NB4 (cell line): ENCODE measurements around the gene SMC3.

Experiments used
- DNase-seq: peaks from one replicate; pipeline ENCODE4 v3.0.0; 2010; ENCODE audit warnings: low read depth
- H3K4me3 ChIP-seq: one replicate; pipeline ENCODE4 v1.5.1; 2011; ENCODE audit warnings: mild to moderate bottlenecking, low read depth, low read length, moderate library complexity
- MYC ChIP-seq: IDR thresholded peaks from 2 replicates; pipeline ENCODE4 v1.6.1; 2011; ENCODE audit warnings: low read depth, low read length
- POLR2A ChIP-seq: IDR thresholded peaks from 2 replicates; pipeline ENCODE4 v1.6.1; 2011; ENCODE audit warnings: mild to moderate bottlenecking; ENCODE audit not compliant: insufficient read length; ENCODE audit errors: extremely low read depth
- TF ChIP-seq, protein P1 (sequence below): IDR thresholded peaks from one replicate; pipeline ENCODE4 v1.5.1; 2012; ENCODE audit warnings: low read depth, low read length
- TF ChIP-seq, protein P2 (sequence below): IDR thresholded peaks from 2 replicates; pipeline ENCODE4 v1.6.1; 2011; ENCODE audit warnings: low read depth, low read length

SMC3 gene

DNA sequence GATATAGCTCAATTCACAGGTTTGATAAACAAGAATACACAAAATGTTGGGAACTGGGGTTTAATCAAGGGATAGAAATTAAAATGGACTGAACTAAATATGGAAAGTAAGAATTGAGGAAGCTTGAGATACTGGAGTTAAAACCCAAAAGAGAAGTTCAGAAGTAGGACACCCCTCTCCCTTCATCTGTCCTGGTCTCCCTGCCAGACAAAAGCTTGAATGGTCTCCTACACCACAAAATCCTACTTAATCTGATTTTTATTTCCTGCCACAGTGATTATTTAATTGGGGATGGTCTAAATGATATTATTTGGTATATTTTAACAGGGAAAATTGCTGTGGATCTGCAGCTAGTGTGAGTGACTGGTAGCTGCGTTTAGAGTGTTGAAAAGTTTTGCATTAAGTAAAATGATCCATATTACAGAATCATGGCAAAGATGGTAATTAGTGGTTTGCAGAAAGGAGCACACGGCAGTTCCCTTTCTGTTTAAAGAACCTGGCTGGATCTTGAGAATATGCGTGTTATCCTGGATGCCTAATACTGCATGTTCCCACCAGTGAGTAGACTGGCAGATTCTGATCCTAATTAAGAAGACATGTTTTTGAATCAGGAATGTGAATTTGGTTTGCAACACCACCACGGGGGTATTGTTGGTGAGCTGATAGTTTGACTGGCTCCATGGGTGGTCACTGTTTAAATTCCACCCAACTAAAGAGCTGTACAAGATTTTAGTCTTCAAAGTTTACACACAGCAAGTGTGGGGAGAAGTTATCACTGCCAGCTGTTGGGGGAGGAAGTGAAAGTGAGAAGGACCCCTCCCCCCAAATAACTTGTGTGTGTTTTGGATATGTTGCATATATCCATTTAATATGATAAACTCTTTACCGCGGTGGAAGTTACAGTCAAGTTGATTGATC is 82.1 kb downstream of the SMC3 start:
- TF ChIP-seq, protein P1, sequence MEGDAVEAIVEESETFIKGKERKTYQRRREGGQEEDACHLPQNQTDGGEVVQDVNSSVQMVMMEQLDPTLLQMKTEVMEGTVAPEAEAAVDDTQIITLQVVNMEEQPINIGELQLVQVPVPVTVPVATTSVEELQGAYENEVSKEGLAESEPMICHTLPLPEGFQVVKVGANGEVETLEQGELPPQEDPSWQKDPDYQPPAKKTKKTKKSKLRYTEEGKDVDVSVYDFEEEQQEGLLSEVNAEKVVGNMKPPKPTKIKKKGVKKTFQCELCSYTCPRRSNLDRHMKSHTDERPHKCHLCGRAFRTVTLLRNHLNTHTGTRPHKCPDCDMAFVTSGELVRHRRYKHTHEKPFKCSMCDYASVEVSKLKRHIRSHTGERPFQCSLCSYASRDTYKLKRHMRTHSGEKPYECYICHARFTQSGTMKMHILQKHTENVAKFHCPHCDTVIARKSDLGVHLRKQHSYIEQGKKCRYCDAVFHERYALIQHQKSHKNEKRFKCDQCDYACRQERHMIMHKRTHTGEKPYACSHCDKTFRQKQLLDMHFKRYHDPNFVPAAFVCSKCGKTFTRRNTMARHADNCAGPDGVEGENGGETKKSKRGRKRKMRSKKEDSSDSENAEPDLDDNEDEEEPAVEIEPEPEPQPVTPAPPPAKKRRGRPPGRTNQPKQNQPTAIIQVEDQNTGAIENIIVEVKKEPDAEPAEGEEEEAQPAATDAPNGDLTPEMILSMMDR: no peak
- TF ChIP-seq MYC: no peak
- H3K4me3 ChIP-seq: no peak overlapping the region
- peak; percentile 24 for DNase-seq

DNA sequence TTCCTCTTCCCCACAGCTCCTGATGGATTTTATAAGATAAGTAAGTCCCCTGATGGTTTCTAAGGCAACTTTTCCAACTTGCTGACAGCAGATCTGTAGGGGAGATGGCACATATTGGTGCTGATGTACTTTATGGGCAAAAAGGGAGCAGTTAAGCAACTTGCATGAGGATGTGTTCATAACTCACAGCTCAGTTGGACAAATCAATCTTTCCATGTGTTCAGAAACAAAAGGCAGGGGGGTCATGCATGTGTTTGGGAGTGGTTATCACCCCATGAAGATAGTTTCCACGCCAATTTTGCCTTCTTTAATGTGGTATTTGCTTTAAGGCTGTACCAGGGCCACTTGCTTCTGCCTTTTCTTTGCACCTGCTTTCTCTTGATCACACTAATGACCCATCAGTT is 82.8 kb downstream of the SMC3 start:
- no peak for DNase-seq
- H3K4me3 ChIP-seq: no peak overlapping the region
- TF ChIP-seq, protein P2, sequence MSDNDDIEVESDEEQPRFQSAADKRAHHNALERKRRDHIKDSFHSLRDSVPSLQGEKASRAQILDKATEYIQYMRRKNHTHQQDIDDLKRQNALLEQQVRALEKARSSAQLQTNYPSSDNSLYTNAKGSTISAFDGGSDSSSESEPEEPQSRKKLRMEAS: no peak
- TF ChIP-seq, protein P1: no peak
- TF ChIP-seq MYC (no peak), POLR2A (no peak)

DNA sequence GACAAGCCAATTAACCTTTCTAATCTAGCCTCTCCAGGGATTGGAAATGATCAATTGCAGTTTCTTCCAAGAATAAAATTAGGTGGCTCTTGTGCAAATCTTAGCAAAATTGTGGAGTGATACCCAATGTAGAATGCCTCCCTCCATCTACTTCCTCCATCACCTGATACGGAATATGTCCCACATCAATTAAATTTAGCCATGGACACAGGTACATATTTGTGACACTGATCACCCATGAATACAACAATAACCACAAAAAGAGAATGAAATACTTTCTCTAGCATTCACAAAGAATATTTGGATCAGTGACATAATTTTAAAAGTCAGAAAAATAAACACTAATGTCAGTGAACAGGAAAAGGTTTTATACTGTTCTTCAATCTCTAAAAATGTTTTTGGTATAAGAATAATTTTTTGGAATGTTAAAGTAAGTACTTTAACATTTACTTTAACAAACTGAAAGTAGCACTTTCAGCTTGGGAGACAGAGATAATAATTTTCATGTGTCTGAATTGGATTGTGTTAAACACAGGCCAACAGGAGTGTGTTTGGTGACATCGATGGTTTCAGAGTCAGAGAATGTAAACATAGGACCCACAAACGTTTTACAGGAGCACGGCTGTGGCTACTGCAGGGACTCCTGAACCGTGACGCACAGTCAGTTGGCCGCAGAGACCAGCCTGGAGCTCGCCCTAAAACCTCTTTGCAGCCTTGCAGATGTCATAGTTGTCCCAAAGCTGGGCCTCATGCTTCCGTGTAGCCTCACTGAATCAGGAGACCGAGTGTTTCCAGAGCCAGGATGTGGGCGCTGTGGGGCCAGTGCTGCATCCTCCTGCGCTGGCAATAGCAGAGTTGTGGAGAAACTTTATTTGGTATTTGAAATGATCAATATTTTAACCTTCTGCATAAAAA is 83.8 kb downstream of the SMC3 start:
- TF ChIP-seq POLR2A (no peak), MYC (no peak)
- TF ChIP-seq, protein P2: no peak
- TF ChIP-seq, protein P1: no peak
- no peak overlapping the region for H3K4me3 ChIP-seq
- DNase-seq: peak; percentile 60

DNA sequence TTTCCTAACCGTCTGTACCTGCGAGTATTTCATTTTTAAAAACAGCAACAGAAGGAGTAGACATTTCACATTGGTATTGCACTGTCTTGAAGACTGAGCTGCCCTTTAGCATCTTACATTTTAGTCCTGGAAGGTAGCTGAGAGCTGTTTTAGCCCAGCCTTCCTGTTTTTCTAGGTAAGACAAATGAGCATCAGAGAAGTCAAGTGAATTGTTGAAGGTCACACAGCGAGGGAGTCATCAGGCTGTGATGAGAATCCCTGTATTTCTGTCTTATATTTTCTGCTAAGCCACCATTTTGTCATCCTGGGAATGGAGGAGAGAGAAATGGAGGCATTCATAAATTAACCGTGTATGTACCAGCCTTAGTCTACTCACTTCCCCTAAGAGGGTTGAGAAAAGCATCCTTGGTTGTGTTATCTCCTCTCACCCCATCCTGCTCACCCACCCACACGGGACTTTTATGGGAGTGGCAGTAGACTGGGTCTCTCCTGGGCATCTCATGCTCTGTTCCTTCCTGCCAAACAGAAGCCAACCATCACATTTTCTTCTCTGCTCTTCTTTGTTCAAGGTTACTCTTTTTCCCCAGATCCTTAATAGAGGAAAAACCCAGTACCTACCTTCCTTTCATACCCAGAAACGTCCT is 85.1 kb downstream of the SMC3 start:
- TF ChIP-seq, protein P1: no peak
- TF ChIP-seq POLR2A (no peak), MYC (no peak)
- TF ChIP-seq, protein P2: no peak
- H3K4me3 ChIP-seq: no peak overlapping the region
- no peak for DNase-seq
